BE2C (cell line): Measurements from ENCODE around the gene CANX.

Experiments used
- DNase-seq: peaks from one replicate; pipeline ENCODE4 v3.0.0-alpha.2; 2020
- H3K27me3 ChIP-seq: fragments of 250-450 bp; sonication (Bioruptor Pico); 2 replicates; pipeline ENCODE4 v1.5.1; 2020; ENCODE audit warnings: mild to moderate bottlenecking
- H3K36me3 ChIP-seq: fragments of 250-450 bp; sonication (Bioruptor Pico); 2 replicates; pipeline ENCODE4 v1.5.1; 2020; ENCODE audit warnings: mild to moderate bottlenecking
- H3K4me1 ChIP-seq: fragments of 250-450 bp; sonication (Bioruptor Pico); 2 replicates; pipeline ENCODE4 v1.5.1; 2020
- H3K4me3 ChIP-seq: 2 replicates; pipeline ENCODE4 v1.5.1; 2011; ENCODE audit warnings: low read depth, low read length
- H3K9me3 ChIP-seq: fragments of 250-450 bp; sonication (Bioruptor Pico); 2 replicates; pipeline ENCODE4 v1.5.1; 2020
- CTCF ChIP-seq: IDR thresholded peaks from 2 replicates; pipeline ENCODE4 v1.5.1; 2012; ENCODE audit warnings: mild to moderate bottlenecking, low read depth, low read length

The CANX gene

GRCh38 chr5:179762079-179762780, 63.5 kb downstream of the CANX start:
- Histone ChIP-seq H3K9me3 (no peaks in the 10 kb centered on the region), H3K4me3 (no peak overlapping the region), H3K4me1 (peaks cover 30% of the 10 kb centered on the region), H3K27me3 (no peaks in the 10 kb centered on the region), H3K36me3 (peaks cover 20% of the 10 kb centered on the region)
- DNase-seq: peak; percentile 57
- no peak for TF ChIP-seq CTCF

GRCh38 chr5:179762781-179763176, 64.0 kb downstream of the CANX start:
- TF ChIP-seq CTCF: no peak
- Histone ChIP-seq H3K4me1 (peaks cover 30% of the 10 kb centered on the region), H3K27me3 (no peaks in the 10 kb centered on the region), H3K36me3 (peaks cover 25% of the 10 kb centered on the region), H3K9me3 (no peaks in the 10 kb centered on the region), H3K4me3 (no peak overlapping the region)
- no peak for DNase-seq

- H3K36me3 ChIP-seq: peaks cover 26% of the 10 kb centered on the region
- no peaks in the 10 kb centered on the region for H3K27me3 ChIP-seq
- DNase-seq: peak; percentile 69
- H3K4me1 ChIP-seq: peaks cover 30% of the 10 kb centered on the region
- H3K4me3 ChIP-seq: no peak overlapping the region
- peak; percentile 90 for TF ChIP-seq CTCF
- no peaks in the 10 kb centered on the region for H3K9me3 ChIP-seq
These were observed 64.6 kb downstream of the CANX start for GRCh38 chr5:179763215-179763945.

- no peak for TF ChIP-seq CTCF
- no peak overlapping the region for H3K4me3 ChIP-seq
- H3K36me3 ChIP-seq: peaks cover 29% of the 10 kb centered on the region
- no peaks in the 10 kb centered on the region for H3K27me3 ChIP-seq
- H3K9me3 ChIP-seq: no peaks in the 10 kb centered on the region
- H3K4me1 ChIP-seq: peaks cover 30% of the 10 kb centered on the region
- no peak for DNase-seq
These were observed 65.3 kb downstream of the CANX start for GRCh38 chr5:179764056-179764455.

GRCh38 chr5:179765400-179765799, 66.6 kb downstream of the CANX start:
- Histone ChIP-seq H3K4me1 (peaks cover 23% of the 10 kb centered on the region), H3K36me3 (peaks cover 42% of the 10 kb centered on the region), H3K9me3 (no peaks in the 10 kb centered on the region), H3K27me3 (no peaks in the 10 kb centered on the region), H3K4me3 (no peak overlapping the region)
- peak; percentile 23 for DNase-seq
- no peak for TF ChIP-seq CTCF
